GM21360 (cell line): ENCODE measurements around the gene HYOU1.
"Not testable (repeated sequence)": the region's sequence is repeated elsewhere in the genome, so short reads cannot be mapped to it uniquely, and the experiment has no call there.

ENCODE experiments used
- ATAC-seq: cut with Tn5 transposase; IDR thresholded peaks from one replicate; pipeline ENCODE4 v1.9.1; 2021; ENCODE audit warnings: mild to moderate bottlenecking, moderate library complexity; ENCODE audit not compliant: unreplicated experiment

The HYOU1 gene, protein sequence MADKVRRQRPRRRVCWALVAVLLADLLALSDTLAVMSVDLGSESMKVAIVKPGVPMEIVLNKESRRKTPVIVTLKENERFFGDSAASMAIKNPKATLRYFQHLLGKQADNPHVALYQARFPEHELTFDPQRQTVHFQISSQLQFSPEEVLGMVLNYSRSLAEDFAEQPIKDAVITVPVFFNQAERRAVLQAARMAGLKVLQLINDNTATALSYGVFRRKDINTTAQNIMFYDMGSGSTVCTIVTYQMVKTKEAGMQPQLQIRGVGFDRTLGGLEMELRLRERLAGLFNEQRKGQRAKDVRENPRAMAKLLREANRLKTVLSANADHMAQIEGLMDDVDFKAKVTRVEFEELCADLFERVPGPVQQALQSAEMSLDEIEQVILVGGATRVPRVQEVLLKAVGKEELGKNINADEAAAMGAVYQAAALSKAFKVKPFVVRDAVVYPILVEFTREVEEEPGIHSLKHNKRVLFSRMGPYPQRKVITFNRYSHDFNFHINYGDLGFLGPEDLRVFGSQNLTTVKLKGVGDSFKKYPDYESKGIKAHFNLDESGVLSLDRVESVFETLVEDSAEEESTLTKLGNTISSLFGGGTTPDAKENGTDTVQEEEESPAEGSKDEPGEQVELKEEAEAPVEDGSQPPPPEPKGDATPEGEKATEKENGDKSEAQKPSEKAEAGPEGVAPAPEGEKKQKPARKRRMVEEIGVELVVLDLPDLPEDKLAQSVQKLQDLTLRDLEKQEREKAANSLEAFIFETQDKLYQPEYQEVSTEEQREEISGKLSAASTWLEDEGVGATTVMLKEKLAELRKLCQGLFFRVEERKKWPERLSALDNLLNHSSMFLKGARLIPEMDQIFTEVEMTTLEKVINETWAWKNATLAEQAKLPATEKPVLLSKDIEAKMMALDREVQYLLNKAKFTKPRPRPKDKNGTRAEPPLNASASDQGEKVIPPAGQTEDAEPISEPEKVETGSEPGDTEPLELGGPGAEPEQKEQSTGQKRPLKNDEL

DNA sequence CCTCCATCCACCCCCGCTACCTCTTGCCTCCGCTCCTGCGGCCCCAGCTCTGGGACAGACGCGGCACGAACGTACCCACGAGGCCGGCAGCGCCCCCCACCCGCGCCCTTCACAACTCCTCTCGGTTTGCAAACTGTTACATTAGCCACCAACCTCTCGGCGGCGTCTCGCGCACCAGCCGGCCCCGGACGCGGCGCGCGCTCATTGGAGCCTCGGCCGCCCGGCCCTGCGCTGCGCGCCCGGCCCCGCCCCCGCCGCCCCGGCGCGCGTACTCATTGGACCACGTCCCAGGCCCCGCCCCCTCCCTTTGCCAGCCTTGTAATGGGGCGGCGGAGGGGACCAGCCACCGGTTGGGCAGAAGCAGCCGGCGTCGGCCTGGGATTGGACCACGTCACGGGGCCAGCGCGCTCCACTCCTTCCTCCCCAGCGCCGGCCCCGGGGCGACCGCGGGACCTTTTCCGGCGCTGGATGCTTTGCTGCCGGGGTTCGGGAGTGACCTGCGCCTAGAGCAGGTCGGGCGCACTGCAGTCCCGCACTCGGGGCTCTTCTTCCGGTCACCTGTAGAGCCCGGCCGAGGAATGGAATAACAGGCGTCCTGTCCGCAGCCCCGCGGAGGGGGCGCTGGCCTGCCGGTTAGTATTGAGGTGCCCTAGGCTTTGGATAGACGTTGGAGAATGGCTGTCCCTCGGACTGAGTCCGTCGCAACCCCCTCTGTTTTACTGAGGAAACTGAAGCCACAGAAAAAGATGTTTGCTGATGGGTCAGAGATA, at the start of gene HYOU1:
HYOU1 (minus strand) TSS at position 206 of the 770 bp plus-strand sequence. CDS start 1,045 bp downstream, outside the sequence.
- ATAC-seq, result peak; percentile 87

DNA sequence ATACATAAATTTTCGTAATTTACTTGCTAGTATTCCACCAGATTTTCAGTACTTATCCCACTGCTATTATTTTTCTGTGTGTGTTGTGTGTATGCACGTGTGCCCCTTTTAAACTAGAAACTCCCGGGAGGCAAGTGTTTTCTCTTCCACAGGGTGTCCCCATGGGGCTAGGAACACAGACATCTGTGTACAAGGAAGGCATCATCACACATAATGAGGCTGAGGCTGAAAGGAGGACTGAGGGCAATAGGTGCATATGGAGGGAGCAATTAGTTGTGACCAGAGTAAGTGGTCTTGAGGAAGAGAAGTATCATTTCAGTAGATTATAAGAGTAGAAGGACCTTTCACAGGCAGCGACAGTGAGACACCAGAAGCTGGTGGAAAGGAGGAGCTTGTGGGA, 46.8 kb upstream of the HYOU1 start:
- no peak for ATAC-seq

DNA sequence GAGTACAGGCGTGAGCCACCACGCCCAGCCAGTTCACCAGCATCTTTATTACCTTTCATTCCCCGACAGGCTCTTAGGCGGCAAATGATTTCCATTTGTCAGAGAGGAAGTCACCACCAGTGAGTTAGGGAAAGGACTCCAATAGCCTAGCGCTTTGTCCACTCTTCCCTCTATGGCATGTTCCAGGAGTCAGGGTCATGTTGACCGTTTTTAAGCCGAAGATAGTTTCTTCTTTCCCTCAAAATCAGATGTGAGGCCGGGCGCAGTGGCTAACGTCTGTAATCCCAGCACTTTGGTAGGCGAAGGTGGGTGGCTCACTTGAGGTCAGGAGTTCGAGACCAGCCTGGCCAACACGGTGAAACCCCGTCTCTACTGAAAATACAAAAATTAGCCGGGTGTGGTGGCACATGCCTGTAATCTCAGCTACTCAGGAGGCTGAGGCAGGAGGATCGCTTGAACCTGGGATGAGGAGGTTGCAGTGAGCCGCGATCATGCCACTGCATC, 46.2 kb upstream of the HYOU1 start:
- not testable (repeated sequence) for ATAC-seq

DNA sequence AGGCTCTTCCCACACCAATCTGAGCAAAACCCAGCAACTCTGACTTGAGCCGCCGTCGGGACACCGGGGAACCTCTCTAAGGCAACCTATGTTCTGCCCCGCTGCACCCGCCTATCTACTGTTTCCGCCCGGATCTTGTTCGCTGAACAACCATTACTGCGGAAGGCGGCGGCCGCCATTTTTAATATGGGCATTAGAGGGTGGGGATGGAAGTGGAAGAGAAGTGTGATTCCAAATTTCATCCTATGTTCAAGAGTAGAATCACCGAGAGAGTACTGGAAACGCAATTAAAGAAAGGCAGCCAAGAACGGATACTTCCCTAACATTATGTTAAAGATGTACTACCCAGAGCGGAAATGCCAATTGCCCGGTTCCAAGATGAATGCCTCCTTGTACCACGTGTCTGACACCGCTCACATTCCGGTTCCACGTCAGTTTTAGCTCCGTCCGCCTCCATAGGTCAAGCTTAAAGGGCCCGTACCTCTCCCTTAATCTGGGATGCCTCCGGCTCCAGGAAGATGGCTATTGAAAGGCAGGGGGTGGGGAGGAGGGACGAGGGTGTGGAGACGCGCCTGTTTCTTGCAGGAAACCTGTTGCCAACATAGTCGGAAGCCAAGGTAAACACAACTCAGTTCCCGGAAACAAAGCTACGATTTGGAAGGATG, 44.9 kb upstream of the HYOU1 start, which contains the start of gene DPAGT1:
DPAGT1 (minus strand) TSS at position 95 of the 665 bp plus-strand sequence. CDS start 198 bp downstream, outside the sequence.
- ATAC-seq, result peak; percentile 68

DNA sequence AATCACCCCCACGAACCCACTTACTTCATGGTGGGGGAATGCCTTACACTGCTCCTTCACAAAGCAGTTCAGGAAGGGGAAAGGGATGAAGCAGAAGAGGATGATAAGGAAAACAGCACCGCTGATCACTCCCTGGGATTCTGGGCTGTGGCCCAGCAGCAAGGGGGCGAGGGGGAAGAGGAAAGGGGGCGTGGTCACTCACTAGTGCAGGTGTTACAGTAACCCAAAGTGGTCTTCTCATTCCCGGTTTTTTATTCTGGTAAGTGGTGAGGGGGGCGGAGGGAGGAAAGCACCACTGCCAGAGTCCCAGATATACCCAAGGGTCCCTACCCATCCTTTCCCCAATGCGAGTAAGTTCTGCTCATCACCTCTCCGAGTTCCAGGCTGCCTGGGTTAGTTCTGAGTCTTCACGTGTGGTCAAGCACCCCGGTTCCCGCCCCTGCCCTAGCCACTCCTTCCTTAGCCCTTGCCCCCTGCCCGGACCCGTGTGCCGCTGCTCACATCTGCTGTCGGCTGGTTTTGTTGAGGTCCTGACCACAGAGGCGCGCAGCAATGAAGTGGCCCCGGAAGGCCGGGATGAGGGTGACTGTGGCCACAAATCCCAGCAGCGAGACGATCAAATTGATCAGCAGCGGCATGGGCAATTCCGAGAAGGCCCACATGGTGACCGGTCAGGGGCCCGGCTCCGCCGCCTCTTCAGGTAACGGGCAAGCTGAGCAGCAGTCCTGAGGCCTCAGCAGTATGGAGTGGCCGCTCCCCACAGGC, 44.2 kb upstream of the HYOU1 start:
- ATAC-seq, result peak; percentile 6

DNA sequence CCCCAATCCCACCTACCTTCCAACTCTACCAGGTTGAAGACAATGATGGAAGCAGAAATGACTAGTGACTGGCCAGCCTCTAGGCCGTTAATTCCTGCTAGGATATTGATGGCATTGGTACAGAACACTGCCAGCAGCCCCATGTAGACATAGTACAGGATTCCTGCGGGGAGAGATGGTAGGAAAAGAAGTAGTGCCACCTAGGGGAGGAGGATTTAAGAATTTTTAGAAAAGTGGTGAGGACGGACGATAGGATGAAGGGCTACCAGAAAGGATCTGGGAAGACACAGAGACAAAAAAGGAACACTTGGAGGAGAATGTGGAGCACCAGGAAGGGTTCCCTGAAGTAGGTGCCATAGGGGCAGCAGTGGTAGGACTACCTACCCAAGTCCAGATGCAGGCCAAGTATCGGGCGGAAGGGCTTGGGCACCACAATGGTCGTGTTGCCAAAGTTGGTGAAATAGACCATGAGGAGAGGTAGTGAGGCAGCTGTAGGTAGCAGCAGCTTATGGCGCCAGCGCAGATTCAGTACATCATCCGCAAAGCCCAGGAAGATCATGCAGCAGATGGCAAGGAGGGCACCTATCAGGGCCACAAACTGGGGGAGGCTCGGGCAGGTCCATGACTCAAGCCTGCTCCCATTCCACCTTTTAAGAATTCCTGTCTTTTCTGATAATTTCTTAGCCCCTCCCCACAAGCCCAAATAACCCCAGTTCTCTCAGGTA, 43.4 kb upstream of the HYOU1 start:
- no peak for ATAC-seq

DNA sequence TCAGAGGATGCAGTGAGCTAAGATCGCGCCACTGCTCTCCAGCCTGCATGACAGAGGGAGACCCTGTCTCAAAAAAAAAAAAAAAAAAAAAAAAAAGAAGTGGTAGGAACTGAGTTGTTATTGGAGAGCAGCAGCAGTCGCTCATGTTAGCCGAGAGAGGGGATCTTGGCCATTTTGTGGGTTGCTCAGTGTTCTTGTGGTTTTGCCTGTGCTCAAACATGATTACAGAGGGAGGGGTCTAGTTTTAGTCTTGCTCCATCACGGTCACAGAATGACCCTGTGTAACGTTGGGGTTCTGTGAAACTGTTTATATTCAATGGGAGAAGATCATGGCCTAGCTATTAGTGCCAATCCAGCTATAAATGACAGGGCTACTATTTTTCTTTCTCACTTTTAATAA, 42.7 kb upstream of the HYOU1 start:
- ATAC-seq, result no peak

DNA sequence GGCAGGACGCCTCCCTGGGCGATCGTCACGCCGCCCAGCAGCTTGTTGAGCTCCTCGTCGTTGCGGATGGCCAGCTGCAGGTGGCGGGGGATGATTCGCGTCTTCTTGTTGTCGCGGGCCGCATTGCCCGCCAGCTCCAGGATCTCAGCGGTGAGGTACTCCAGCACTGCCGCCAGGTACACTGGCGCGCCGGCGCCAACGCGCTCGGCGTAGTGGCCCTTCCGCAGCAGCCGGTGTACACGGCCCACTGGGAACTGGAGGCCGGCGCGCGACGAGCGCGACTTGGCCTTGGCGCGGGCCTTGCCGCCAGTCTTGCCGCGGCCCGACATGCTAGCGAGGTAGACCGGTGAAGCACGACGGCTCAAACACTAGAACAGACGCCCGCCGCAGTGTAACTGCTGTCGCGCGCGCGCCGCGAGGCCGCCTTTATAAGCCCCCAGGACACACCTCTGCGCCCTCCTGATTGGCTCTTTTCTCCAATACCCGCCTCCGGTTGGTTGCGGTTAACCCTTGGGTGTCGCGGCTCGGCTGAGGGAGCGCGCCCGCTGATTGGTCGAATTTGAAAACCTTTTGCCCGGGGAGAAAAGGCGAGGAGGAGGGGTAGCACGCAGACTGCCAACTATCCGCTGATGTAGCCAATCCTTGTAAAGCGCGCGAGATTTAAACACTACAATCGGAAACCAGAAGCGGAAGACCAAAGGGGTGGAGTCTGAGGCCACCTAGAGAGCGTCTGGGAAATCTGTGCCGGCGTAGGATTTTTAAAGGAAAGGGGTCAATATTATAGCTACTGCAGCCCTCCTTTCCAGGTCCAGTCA, 38.3 kb upstream of the HYOU1 start:
- peak; percentile 69 for ATAC-seq

DNA sequence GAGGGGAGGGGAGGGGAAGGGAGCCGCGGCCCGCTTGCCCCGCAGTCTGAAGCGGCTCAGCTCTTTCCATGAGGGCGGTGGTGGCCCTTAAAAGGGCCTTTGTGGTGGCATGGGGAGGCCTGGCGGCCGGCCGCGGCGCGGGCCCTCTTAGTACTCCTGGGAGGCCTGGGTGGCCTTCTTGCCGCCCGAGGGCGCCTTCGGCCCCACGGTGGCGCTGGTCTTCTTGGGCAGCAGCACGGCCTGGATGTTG, 37.7 kb upstream of the HYOU1 start:
- peak; percentile 31 for ATAC-seq

DNA sequence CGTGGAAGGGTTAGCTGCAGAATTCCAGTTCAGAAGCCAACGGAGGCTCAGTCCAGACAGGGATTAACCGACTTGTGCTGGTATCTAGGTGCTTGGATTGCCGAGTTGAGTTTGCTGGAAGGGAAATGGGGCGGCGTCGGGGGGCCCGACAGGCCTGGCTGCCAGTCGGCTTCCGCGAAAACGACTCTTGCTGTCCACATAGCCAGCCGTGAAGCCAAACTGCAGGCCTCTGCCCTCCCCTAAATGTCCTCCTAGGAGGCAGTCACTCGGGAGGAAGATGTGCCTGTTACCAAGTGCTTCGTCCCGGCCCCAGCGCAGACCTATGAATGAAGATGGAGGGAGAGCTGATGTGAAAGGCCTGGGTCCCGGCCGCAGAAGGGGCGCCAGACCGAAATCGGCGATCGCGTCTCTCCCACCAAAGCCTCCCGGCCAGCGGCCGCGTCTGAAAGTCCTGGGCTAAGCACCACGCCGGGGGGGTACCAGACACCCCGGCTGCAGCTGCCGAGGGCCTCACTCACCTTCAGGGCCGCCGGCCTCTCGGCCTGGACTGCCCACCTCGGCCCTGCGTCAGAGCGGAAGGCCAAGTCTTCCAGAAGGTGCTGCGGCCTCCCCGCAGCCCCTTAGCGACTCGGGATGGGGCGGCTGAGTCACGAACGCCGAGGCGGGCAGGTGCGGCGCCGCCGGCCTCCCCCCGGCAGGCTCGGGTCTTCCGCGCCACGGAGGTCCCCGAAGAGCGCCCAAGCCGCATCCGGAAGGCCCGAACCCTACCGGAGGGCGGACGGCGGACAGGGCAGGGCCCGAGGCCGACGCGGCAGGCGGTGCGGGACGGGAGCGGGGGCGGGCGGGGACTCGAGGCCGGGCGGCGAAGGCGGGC, 37.2 kb upstream of the HYOU1 start:
- peak; percentile 15 for ATAC-seq

DNA sequence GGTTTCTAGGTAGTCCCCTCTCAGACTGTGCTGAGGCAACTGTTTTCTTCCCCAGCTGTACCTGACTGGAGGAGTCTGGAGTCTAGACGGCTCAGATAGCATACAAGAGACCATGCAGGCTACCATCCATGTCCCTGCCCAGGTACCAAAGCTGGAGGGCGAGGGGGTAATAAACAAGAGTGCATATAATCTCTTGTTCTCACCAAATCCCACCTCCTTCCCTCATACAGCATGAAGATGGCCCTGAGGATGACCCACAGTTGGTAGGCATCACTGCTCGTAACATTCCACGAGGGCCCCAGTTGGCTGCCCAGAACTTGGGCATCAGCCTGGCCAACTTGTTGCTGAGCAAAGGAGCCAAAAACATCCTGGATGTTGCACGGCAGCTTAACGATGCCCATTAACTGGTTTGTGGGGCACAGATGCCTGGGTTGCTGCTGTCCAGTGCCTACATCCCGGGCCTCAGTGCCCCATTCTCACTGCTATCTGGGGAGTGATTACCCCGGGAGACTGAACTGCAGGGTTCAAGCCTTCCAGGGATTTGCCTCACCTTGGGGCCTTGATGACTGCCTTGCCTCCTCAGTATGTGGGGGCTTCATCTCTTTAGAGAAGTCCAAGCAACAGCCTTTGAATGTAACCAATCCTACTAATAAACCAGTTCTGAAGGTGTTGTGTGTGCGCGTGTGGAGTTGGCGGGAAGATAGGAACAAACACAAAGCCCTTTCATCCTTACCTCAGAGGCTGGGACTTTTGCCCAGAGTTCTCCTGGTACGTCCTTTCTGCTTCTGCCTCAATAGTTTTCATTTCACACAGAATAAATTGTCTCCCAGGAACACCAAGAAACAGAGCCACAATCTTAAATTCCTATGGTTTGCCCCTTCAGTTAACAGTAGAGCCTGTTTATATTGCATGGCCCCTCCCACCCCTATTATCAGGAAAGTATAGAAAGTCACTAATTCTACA, 36.2 kb upstream of the HYOU1 start:
- ATAC-seq, result no peak

DNA sequence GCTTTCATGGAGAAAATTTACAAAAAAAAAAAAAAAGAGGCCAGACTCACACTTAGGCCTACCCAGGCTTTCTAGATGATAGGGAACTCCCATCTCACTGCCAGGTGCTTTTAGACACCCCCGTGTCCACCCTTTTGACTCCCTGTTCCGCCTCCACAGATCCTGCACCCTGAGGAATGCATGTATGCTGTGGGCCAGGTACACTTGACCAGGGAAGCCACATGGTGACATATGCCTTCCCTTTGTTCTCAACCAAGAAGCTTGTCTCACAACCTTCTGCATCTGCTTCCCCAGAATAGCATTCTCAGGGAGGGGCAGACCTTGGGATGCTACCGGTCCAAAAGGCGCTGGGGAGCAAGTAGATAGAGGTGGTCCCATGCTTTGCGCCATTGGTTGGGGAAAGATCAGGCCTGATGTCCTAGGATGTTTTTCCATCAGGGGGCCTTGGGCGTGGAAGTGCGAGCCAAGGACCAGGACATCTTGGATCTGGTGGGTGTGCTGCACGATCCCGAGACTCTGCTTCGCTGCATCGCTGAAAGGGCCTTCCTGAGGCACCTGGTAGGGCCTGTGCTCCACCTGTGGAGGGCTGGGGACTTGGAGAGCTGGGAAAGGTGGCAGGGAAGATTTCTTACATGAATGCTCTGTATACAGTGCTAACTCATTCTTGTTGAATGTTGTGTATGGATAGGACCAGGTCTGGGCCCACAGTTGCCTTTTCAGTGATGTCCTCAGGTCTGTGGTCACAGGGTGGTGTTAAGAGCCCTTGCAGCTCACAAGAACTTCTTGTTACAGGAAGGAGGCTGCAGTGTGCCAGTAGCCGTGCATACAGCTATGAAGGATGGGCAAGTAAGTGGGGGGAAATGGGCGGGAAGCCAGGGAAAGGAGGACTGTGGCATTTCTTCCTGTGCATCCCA, 35.2 kb upstream of the HYOU1 start:
- ATAC-seq, result no peak

DNA sequence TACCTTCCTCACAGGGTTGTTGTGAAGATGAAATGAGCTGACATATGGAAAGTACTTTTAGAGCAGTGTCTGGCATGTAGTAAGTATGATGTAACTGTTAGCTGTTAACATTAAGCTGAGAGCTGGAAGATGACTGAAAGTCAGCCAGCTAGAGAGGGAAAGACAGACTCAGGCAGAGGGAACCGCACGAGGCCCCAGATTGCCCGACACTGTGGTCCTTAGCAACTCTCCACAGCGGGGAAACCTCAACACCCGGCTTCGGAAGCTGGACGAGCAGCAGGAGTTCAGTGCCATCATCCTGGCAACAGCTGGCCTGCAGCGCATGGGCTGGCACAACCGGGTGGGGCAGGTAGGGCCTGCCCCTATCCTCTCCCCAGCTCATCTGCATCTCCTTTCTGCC, 34.2 kb upstream of the HYOU1 start:
- ATAC-seq, result no peak

DNA sequence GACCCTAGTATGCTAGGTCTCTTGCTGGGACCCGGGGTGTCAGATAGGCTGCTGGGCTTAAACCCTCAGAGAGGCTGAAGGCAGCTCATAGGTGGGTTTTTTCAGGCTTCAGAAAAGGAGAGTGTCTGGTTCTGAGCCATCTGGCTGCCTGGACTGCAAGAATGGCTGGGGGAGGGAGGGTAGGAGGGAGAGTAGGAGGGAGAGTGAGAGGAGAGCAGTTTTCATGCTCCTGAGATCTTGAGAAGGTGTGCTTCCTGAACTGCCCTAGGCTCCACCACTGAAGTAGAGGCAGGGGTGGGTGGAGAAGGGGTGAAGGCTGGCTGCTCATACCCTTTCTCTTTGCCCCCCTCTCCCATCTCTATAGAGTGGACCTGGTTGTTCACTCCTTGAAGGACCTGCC, 32.3 kb upstream of the HYOU1 start:
- ATAC-seq, result no peak

DNA sequence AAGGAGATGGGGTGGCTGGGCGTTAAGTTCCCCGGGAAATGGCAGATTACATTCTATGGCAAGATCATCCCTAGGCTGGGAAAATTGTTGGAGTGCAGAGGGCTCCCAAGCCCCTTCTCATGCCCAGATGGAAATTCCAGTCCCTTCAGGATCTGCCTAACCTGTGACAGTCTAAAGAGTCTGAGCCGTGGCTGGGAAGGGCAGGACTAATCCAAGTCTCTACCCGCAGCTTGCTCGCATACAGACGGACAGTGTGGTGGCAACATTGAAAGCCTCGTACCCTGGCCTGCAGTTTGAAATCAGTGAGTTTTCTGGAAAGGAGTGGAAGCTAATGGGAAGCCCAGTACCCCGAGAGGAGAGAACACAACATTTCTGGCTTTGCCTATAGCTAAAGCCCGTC, 31.4 kb upstream of the HYOU1 start:
- no peak for ATAC-seq
